CD4-positive, alpha-beta T cell treated with Interferon alpha-2 for 1 hour (primary cell): Measurements from ENCODE around the gene SPATA18.
"Not testable (repeated sequence)": the region's sequence is repeated elsewhere in the genome, so short reads cannot be mapped to it uniquely, and the experiment has no call there.

Source experiments
- DNase-seq, 2 donors: peaks; one replicate each; pipeline ENCODE4 v3.0.0-alpha.2; 2020 to 2022

Gene SPATA18

GRCh38 chr4:52110171-52110570 lies 59.1 kb downstream of the SPATA18 start:
- no peak for DNase-seq

- no peak for DNase-seq
Observed at GRCh38 chr4:52111995-52112394, 60.9 kb downstream of the SPATA18 start.

GRCh38 chr4:52112411-52112810 lies 61.3 kb downstream of the SPATA18 start:
- DNase-seq: no peak

- no peak for DNase-seq
Observed at GRCh38 chr4:52116641-52117040, 65.5 kb downstream of the SPATA18 start.

- DNase-seq: no peak
Observed at GRCh38 chr4:52126226-52126625, 75.1 kb downstream of the SPATA18 start.

GRCh38 chr4:52126966-52127365 lies 75.9 kb downstream of the SPATA18 start:
- no peak for DNase-seq

- no peak for DNase-seq
Observed at GRCh38 chr4:52135171-52135570, 84.1 kb downstream of the SPATA18 start.

- not testable (repeated sequence) for DNase-seq
Observed at GRCh38 chr4:52137152-52137551, 86.0 kb downstream of the SPATA18 start.

GRCh38 chr4:52142816-52143215 lies 91.7 kb downstream of the SPATA18 start:
- no peak for DNase-seq

GRCh38 chr4:52143815-52144214 lies 92.7 kb downstream of the SPATA18 start:
- DNase-seq: no peak

- DNase-seq: no peak
Observed at GRCh38 chr4:52144372-52144771, 93.3 kb downstream of the SPATA18 start.
